Measurements from ENCODE around the gene TNFSF9. TPM values are rescaled to one million over a fixed set of nuclear protein-coding genes. Genes with fewer than 3 reads are reported as not detected.
"Not testable (repeated sequence)": the region's sequence is repeated elsewhere in the genome, so short reads cannot be mapped to it uniquely, and the experiment has no call there.

Gene TNFSF9
- total RNA-seq, 2 experiments from 2014 or later: 1.5 to 1.7 TPM

GRCh38 chr19:6540918-6541689 lies 10.3 kb downstream of the TNFSF9 start:
- Mint-ChIP-seq H3K4me3 (no peak overlapping the region), H3K27me3 (ENCODE audit: low read depth) (no peaks in the 10 kb centered on the region), H3K27ac (no peak overlapping the region), H3K36me3 (ENCODE audit: low read depth) (peaks cover 5% of the 10 kb centered on the region), H3K4me1 (ENCODE audit: low read depth) (peaks cover 28% of the 10 kb centered on the region), H3K9me3 (ENCODE audit: insufficient read depth) (no peaks in the 10 kb centered on the region)
- DNase-seq (no peak), ATAC-seq (no peak)
- CTCF ChIA-PET: interaction anchor here (0.6 to 1.3 kb wide), 3 partner anchors 11 to 1347 kb away, joined by 3 to 5 read pairs (median 3); no protein-coding TSS in a partner anchor
- POLR2A ChIA-PET: no interaction called here

DNA sequence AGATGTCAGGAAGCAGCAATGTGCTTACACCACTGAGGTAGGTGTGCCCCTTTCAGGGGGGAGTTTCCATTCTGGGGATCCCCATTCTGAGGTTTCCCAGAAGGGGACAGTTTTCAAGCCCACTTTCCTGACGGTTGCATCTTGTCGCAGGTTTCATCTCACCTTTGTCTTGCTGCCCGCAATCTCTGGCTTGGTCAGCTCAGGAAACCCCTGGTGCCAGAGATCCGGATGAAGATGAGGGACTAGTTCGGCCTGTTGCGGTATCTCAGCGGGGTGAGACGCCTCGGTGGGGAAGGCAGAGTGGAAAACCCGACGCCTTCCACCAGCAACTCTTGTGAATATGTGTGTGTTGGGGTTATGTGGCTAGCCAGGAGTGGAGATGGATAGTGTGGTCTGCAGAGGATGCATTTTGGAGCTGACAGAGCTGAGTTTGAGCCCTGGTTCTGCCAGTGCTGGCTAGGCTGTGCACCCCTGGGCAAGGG lies 13.1 kb downstream of the TNFSF9 start:
- no peaks in the 10 kb centered on the region for H3K9me3 Mint-ChIP-seq (ENCODE audit: insufficient read depth)
- no peak for DNase-seq
- POLR2A ChIA-PET: no interaction called here
- peak; percentile 15 for ATAC-seq
- H3K36me3 Mint-ChIP-seq (ENCODE audit: low read depth): no peaks in the 10 kb centered on the region
- peaks cover 22% of the 10 kb centered on the region for H3K4me1 Mint-ChIP-seq (ENCODE audit: low read depth)
- H3K27me3 Mint-ChIP-seq (ENCODE audit: low read depth): no peaks in the 10 kb centered on the region
- H3K4me3 Mint-ChIP-seq: no peak overlapping the region
- no peak overlapping the region for H3K27ac Mint-ChIP-seq
- CTCF ChIA-PET: no interaction called here

- H3K9me3 Mint-ChIP-seq (ENCODE audit: insufficient read depth); DNase-seq; ATAC-seq; POLR2A ChIA-PET; H3K36me3 Mint-ChIP-seq (ENCODE audit: low read depth); H3K4me3 Mint-ChIP-seq; H3K27me3 Mint-ChIP-seq (ENCODE audit: low read depth): not testable (repeated sequence)
- CTCF ChIA-PET: interaction anchor here (1.1 to 1.4 kb wide), 2 partner anchors 187 to 312 kb away, joined by 3 read pairs; partner anchors contain the start of gene GPR108
- Mint-ChIP-seq H3K27ac (peak overlapping the region; percentile 23), H3K4me1 (ENCODE audit: low read depth) (peaks cover 35% of the 10 kb centered on the region)
Observed at GRCh38 chr19:6550679-6551078, 19.9 kb downstream of the TNFSF9 start.

DNA sequence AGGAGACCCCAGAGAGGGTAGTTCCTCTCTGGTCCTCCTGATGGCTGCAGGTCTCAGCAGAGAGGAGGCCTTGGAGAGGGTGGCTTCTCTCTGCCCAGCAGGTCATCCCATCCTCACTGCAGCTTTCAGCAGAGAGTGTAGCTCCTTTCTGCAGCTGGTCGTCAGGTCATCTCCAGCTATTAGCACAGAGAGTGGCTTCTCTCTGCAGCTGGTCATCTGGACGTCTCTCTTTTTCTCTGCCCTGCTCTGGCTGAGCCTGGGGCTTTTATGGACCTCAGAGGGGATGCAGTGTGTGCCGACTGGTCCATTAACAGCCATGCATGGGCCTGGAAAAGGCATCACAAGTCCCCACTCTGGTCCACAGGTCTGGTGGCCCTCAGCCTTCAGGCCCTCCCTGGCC lies 20.3 kb downstream of the TNFSF9 start:
- ChIA-PET CTCF (interaction anchor here (0.6 to 2.8 kb wide), 5 partner anchors 34 to 399 kb away, joined by 3 to 19 read pairs (median 3); partner anchors contain the start of gene GPR108), POLR2A (no interaction called here)
- H3K27me3 Mint-ChIP-seq (ENCODE audit: low read depth): no peaks in the 10 kb centered on the region
- no peaks in the 10 kb centered on the region for H3K9me3 Mint-ChIP-seq (ENCODE audit: insufficient read depth)
- DNase-seq: no peak
- H3K36me3 Mint-ChIP-seq (ENCODE audit: low read depth): no peaks in the 10 kb centered on the region
- H3K4me1 Mint-ChIP-seq (ENCODE audit: low read depth): peaks cover 35% of the 10 kb centered on the region
- no peak overlapping the region for H3K27ac Mint-ChIP-seq
- no peak overlapping the region for H3K4me3 Mint-ChIP-seq
- no peak for ATAC-seq

GRCh38 chr19:6551607-6552450 lies 21.0 kb downstream of the TNFSF9 start:
- no peaks in the 10 kb centered on the region for H3K9me3 Mint-ChIP-seq (ENCODE audit: insufficient read depth)
- CTCF ChIA-PET: interaction anchor here (0.6 to 2.8 kb wide), 13 partner anchors 8 to 399 kb away, joined by 3 to 19 read pairs (median 5); partner anchors contain the start of gene GPR108
- peak overlapping the region; percentile 52 for H3K27ac Mint-ChIP-seq
- H3K36me3 Mint-ChIP-seq (ENCODE audit: low read depth): no peaks in the 10 kb centered on the region
- no peaks in the 10 kb centered on the region for H3K27me3 Mint-ChIP-seq (ENCODE audit: low read depth)
- peak; percentile 98 for ATAC-seq
- H3K4me1 Mint-ChIP-seq (ENCODE audit: low read depth): peaks cover 28% of the 10 kb centered on the region
- POLR2A ChIA-PET: interaction anchor here (1.1 kb wide), 1 partner anchor 26 kb away, joined by 4 read pairs; no protein-coding TSS in a partner anchor
- peak; percentile 87 for DNase-seq
- peak overlapping the region; percentile 28 for H3K4me3 Mint-ChIP-seq

DNA sequence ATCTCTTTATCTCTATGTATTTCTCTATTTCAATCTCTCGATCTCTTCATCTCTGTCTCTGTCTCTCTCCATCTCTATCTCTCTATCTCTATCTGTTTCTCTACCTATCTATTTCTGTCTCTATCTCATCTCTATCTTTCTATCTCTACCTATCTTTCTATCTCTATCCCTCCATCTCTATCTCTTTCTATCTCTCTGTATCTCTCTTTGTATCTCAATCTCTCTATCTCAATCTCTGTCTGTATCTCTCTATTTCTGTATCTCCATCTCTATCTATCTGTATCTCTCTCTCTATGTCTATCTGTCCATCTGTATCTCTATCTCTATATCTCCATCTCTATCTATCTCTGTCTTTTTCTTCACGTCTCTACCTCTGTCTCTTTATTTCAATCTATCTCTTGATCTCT lies 25.2 kb downstream of the TNFSF9 start:
- Mint-ChIP-seq H3K4me3 (no peak overlapping the region), H3K27me3 (ENCODE audit: low read depth) (no peaks in the 10 kb centered on the region), H3K36me3 (ENCODE audit: low read depth) (no peaks in the 10 kb centered on the region), H3K27ac (no peak overlapping the region), H3K4me1 (ENCODE audit: low read depth) (peaks cover 18% of the 10 kb centered on the region), H3K9me3 (ENCODE audit: insufficient read depth) (no peaks in the 10 kb centered on the region)
- DNase-seq (no peak), ATAC-seq (no peak)
- POLR2A ChIA-PET: no interaction called here
- CTCF ChIA-PET: no interaction called here

DNA sequence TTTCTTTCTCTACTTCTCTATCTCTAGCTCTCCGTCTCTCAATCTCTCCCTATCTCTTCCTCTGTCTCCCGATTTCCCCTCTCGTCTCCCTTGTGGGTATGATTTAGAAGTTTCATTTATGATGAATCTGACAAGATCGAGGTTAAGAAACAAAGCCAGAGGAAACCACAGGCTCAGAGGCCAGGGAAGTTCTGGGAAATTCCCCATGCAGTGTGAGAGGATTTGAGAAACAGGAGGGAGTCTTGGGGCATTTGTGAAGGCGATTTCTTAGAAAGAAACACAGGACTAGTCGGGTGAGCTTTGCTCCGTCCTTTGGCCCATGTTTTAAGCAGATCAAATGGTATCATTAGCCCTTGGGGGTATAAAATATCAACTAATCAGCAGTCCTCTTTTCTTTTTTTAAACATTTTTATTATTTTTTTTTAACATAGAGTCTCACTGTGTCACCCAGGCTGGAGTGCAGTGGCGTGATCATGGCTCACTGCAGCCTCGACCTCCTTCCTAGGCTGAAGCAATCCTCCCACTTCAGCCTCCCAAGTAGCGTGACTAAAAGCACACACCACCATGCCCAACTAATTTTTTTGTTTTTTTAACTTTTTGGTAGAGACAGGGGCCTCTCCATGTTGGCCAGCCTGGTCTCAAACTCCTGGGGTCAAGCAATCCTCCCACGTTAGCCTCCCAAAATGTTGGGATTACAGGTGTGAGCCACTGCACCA lies 25.8 kb downstream of the TNFSF9 start:
- no peak for ATAC-seq
- H3K36me3 Mint-ChIP-seq (ENCODE audit: low read depth): no peaks in the 10 kb centered on the region

DNA sequence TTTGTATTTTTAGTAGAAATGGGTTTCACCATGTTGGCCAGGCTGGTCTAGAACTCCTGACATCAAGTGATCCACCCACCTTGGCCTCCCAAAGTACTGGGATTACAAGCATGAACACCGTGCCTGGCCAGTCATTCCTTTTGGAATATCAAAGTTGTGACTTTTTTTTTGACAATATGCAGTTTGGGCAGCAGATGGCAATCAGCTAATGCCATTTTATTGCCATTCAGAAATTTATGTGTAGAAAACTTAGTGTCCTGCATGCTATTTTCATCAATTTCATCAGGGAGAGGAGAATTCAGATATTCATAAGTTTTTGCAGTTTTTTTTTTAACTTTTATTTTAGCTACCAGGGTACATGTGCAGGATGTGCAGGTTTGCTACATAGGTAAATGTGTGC lies 31.6 kb downstream of the TNFSF9 start:
- H3K27ac Mint-ChIP-seq; ATAC-seq; H3K4me1 Mint-ChIP-seq (ENCODE audit: low read depth); DNase-seq; POLR2A ChIA-PET; H3K36me3 Mint-ChIP-seq (ENCODE audit: low read depth); H3K4me3 Mint-ChIP-seq: not testable (repeated sequence)
- Mint-ChIP-seq H3K27me3 (ENCODE audit: low read depth) (peaks cover 13% of the 10 kb centered on the region), H3K9me3 (ENCODE audit: insufficient read depth) (peaks cover 10% of the 10 kb centered on the region)
- CTCF ChIA-PET: interaction anchor here (1.2 kb wide), 1 partner anchor 68 kb away, joined by 4 read pairs; no protein-coding TSS in a partner anchor

More for the DNA sequence above, 25.8 kb downstream of the TNFSF9 start:
- peaks cover 18% of the 10 kb centered on the region for H3K4me1 Mint-ChIP-seq (ENCODE audit: low read depth)
- H3K9me3 Mint-ChIP-seq (ENCODE audit: insufficient read depth): no peaks in the 10 kb centered on the region
- H3K27ac Mint-ChIP-seq: no peak overlapping the region
- no peaks in the 10 kb centered on the region for H3K27me3 Mint-ChIP-seq (ENCODE audit: low read depth)
- POLR2A ChIA-PET: no interaction called here
- no peak for DNase-seq
- H3K4me3 Mint-ChIP-seq: no peak overlapping the region
- CTCF ChIA-PET: interaction anchor here (0.6 kb wide), 1 partner anchor 52 kb away, joined by 3 read pairs; no protein-coding TSS in a partner anchor

DNA sequence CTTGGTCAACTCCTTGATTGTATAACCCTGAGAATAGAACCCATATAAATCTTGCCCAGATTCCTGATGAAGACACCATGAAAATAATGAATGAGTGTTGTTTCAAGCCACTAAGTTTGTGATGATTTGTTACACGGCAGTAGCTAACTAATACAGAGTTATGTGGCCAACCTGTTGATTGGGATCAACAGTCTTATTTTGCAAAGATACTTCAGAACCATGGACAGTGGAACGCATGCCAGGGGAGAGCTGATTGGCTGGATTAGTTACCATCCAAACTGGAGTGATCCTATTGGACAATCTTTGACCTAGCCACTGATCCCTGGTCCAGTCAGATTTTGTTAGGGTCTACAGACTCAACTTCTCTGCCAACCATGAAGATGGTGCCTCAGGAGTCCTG lies 33.6 kb downstream of the TNFSF9 start:
- POLR2A ChIA-PET: interaction anchor here (0.6 kb wide), 1 partner anchor 413 kb away, joined by 3 read pairs; no protein-coding TSS in a partner anchor
- CTCF ChIA-PET: no interaction called here
- Mint-ChIP-seq H3K4me1 (ENCODE audit: low read depth) (no peaks in the 10 kb centered on the region), H3K9me3 (ENCODE audit: insufficient read depth) (peaks cover 10% of the 10 kb centered on the region), H3K4me3 (no peak overlapping the region), H3K36me3 (ENCODE audit: low read depth) (peaks cover 2% of the 10 kb centered on the region), H3K27ac (no peak overlapping the region), H3K27me3 (ENCODE audit: low read depth) (peaks cover 15% of the 10 kb centered on the region)
- DNase-seq (peak; percentile 35), ATAC-seq (no peak)

DNA sequence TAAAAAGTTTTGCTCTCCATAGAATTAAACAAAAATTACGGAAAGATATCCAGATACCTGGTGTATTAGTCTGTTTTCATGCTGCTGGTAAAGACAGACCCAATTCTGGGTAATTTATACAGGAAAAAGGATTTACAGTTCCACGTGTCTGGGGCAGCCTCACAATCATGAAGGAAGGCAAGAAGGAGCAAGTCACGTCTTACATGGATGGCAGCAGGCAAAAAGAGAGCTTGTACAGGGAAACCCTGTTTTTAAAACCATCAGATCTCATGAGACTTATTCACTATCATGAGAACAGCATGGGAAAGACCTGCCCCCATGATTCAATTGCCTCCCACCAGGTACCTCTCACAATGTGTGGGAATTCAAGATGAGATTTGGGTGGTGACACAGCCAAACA lies 35.9 kb downstream of the TNFSF9 start:
- H3K27ac Mint-ChIP-seq; POLR2A ChIA-PET; ATAC-seq; H3K4me1 Mint-ChIP-seq (ENCODE audit: low read depth); H3K4me3 Mint-ChIP-seq; H3K36me3 Mint-ChIP-seq (ENCODE audit: low read depth); DNase-seq: not testable (repeated sequence)
- peaks cover 10% of the 10 kb centered on the region for H3K9me3 Mint-ChIP-seq (ENCODE audit: insufficient read depth)
- peaks cover 22% of the 10 kb centered on the region for H3K27me3 Mint-ChIP-seq (ENCODE audit: low read depth)
- CTCF ChIA-PET: interaction anchor here (2.2 kb wide), 1 partner anchor 8 kb away, joined by 5 read pairs; no protein-coding TSS in a partner anchor

DNA sequence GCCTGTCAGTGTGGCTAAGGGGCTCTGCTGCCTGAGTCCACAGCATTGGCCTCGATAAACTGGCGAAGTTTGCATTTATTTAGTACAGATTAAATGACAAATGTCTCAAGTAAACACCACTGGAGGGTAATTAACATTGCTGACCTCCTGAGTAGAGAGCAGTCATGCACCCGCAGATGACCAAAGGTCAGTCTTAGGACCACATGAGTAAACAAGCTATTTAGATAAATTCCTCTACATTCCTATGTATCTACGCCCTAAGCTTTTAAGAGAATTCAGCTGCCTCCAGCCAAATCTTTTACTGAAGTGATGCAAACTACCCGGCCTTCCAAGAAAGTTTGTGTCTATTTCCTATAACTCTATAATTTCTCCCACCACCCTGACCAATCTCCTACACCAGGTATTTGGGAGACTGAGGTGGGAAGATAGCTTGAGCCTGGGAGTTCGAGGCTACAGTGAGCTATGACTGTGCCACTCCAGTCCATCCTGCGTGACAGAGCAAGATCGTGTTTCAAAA lies 37.2 kb downstream of the TNFSF9 start:
- DNase-seq (no peak), ATAC-seq (no peak)
- ChIA-PET CTCF (interaction anchor here (2.2 kb wide), 1 partner anchor 9 kb away, joined by 5 read pairs; no protein-coding TSS in a partner anchor), POLR2A (no interaction called here)
- peaks cover 10% of the 10 kb centered on the region for H3K9me3 Mint-ChIP-seq (ENCODE audit: insufficient read depth)
- peaks cover 21% of the 10 kb centered on the region for H3K27me3 Mint-ChIP-seq (ENCODE audit: low read depth)
- H3K4me1 Mint-ChIP-seq (ENCODE audit: low read depth): no peaks in the 10 kb centered on the region
- H3K27ac Mint-ChIP-seq: no peak overlapping the region
- H3K36me3 Mint-ChIP-seq (ENCODE audit: low read depth): peaks cover 2% of the 10 kb centered on the region
- H3K4me3 Mint-ChIP-seq: no peak overlapping the region
